Measurements from ENCODE around the gene AVEN.
"Not testable (repeated sequence)": the region's sequence is repeated elsewhere in the genome, so short reads cannot be mapped to it uniquely, and the experiment has no call there.

The AVEN gene

DNA sequence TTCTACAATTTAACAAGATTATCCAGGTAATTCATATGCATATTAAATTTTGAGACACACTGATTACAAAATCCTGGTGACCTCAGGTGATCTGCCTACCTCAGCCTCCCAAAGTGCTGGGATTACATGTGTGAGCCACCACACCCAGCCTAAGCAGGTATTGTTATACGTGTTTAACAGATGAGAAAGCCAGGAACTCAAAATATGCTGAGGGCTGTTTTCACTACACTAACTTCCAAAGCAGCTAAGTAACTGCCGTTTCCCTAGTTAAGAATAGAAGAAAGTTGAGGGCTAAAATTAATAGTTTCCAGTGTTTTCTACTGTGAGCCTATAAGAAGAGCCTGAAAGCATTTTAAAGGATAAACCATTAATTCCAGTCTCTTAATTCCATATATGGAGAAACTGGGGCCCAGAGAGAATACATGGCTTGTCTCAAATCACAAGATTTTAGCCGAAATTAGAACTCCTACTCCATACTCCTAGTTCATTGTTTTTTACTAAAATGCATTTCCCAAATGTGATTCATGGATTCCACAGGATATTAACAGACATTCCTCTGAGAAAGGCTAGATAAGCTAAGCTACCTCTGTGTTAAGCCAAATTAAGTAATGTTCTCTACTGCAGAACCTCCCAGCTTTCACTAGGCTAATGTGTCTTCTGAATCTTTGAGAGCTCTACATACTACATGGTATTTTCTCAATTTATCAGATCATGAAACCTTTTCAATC lies 17.0 kb upstream of the AVEN start:
- Histone ChIP-seq H3K9me2 (replicated peaks; ENCODE audit: control insufficient read depth, low read length) (no peaks in the 10 kb centered on the region), H3K79me2 (ENCODE audit: control insufficient read depth, low read length) (no peaks in the 10 kb centered on the region), H3K27ac (ENCODE audit: low read depth, low read length) (no peak overlapping the region), H3K9me3 (ENCODE audit: control insufficient read depth, insufficient read depth, low read length) (no peaks in the 10 kb centered on the region), H3K27me3 (ENCODE audit: control insufficient read depth, low read length) (no peaks in the 10 kb centered on the region), H3K4me3 (ENCODE audit: low read length) (no peak overlapping the region), H4K20me1 (ENCODE audit: control insufficient read depth, insufficient read depth, low read depth, low read length) (no peaks in the 10 kb centered on the region), H3F3A (ENCODE audit: control insufficient read depth, insufficient read depth) (no peaks in the 10 kb centered on the region), H3K4me1 (ENCODE audit: control insufficient read depth, low read length) (no peaks in the 10 kb centered on the region), H3K36me3 (ENCODE audit: control insufficient read depth, low read length) (no peaks in the 10 kb centered on the region), H3K4me2 (ENCODE audit: low read length) (no peak overlapping the region)
- TF ChIP-seq, protein P1, sequence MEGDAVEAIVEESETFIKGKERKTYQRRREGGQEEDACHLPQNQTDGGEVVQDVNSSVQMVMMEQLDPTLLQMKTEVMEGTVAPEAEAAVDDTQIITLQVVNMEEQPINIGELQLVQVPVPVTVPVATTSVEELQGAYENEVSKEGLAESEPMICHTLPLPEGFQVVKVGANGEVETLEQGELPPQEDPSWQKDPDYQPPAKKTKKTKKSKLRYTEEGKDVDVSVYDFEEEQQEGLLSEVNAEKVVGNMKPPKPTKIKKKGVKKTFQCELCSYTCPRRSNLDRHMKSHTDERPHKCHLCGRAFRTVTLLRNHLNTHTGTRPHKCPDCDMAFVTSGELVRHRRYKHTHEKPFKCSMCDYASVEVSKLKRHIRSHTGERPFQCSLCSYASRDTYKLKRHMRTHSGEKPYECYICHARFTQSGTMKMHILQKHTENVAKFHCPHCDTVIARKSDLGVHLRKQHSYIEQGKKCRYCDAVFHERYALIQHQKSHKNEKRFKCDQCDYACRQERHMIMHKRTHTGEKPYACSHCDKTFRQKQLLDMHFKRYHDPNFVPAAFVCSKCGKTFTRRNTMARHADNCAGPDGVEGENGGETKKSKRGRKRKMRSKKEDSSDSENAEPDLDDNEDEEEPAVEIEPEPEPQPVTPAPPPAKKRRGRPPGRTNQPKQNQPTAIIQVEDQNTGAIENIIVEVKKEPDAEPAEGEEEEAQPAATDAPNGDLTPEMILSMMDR (IDR thresholded peaks at IDR 0.05; ENCODE audit: low read depth, low read length, poor library complexity, severe bottlenecking) = no peak
- no peak for TF ChIP-seq EZH2phosphoT487 (IDR thresholded peaks at IDR 0.05; ENCODE audit: borderline replicate concordance, low read length)

DNA sequence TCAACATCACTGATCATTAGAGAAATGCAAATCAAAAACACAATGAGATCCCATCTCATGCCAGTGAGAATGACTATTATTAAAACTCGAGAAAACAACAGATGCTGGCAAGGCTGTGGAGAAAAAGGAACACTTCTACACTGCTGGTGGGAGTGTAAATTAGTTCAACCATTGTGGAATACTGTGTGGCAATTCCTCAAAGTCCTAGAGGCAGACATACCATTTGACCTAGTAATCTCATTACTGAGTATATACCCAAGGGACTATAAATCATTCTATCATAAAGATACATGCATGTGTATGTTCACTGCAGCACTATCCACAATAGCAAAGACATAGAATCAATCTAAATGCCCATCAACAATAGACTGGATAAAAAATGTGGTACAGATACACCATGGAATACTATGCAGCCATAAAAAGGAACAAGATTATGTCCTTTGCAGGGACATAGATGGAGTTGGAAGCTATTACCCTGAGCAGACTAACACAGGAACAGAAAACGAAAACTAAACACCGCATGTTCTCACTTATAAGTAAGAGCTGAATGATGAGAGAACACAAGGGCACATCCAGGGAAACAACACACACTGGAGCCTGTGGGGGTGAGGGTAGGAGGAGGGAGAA lies 15.2 kb upstream of the AVEN start:
- Histone ChIP-seq H4K20me1 (ENCODE audit: control insufficient read depth, insufficient read depth, low read depth, low read length) (no peaks in the 10 kb centered on the region), H3K4me3 (ENCODE audit: low read length) (no peak overlapping the region), H3K36me3 (ENCODE audit: control insufficient read depth, low read length) (no peaks in the 10 kb centered on the region), H3K4me2 (ENCODE audit: low read length) (no peak overlapping the region), H3K4me1 (ENCODE audit: control insufficient read depth, low read length) (no peaks in the 10 kb centered on the region), H3K9me3 (ENCODE audit: control insufficient read depth, insufficient read depth, low read length) (no peaks in the 10 kb centered on the region; the same call in 1 of the 2 replicates), H3K27me3 (ENCODE audit: control insufficient read depth, low read length) (peaks cover 2% of the 10 kb centered on the region; the same call in 1 of the 2 replicates), H3F3A (ENCODE audit: control insufficient read depth, insufficient read depth) (no peaks in the 10 kb centered on the region), H3K27ac (ENCODE audit: low read depth, low read length) (no peak overlapping the region), H3K9me2 (replicated peaks; ENCODE audit: control insufficient read depth, low read length) (no peaks in the 10 kb centered on the region), H3K79me2 (ENCODE audit: control insufficient read depth, low read length) (no peaks in the 10 kb centered on the region)
- no peak for TF ChIP-seq EZH2phosphoT487 (IDR thresholded peaks at IDR 0.05; ENCODE audit: borderline replicate concordance, low read length)
- TF ChIP-seq, protein P1 (IDR thresholded peaks at IDR 0.05; ENCODE audit: low read depth, low read length, poor library complexity, severe bottlenecking) = no peak

DNA sequence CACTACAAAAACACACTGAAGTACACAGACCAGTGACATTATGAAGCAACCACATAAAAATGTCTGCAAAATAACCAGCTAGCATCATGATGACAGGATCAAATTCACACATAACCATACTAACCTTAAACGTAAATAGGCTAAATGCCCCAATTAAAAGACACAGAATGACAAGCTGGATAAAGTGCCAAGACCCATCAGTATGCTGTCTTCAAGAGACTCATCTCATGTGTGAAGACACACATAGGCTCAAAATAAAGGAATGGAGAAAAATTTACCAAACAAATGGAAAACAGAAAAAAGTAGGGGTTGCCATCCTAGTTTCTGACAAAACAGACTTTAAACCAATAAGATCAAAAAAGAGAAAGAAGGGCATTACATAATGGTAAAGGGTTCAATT lies 11.4 kb upstream of the AVEN start:
- H3K4me2 ChIP-seq (ENCODE audit: low read length); H4K20me1 ChIP-seq (ENCODE audit: control insufficient read depth, insufficient read depth, low read depth, low read length); H3K27ac ChIP-seq (ENCODE audit: low read depth, low read length); H3K79me2 ChIP-seq (ENCODE audit: control insufficient read depth, low read length); H3K9me3 ChIP-seq (ENCODE audit: control insufficient read depth, insufficient read depth, low read length); H3K36me3 ChIP-seq (ENCODE audit: control insufficient read depth, low read length); H3K4me3 ChIP-seq (ENCODE audit: low read length); H3K4me1 ChIP-seq (ENCODE audit: control insufficient read depth, low read length); H3F3A ChIP-seq (ENCODE audit: control insufficient read depth, insufficient read depth); H3K27me3 ChIP-seq (ENCODE audit: control insufficient read depth, low read length); H3K9me2 ChIP-seq (replicated peaks; ENCODE audit: control insufficient read depth, low read length): not testable (repeated sequence)

DNA sequence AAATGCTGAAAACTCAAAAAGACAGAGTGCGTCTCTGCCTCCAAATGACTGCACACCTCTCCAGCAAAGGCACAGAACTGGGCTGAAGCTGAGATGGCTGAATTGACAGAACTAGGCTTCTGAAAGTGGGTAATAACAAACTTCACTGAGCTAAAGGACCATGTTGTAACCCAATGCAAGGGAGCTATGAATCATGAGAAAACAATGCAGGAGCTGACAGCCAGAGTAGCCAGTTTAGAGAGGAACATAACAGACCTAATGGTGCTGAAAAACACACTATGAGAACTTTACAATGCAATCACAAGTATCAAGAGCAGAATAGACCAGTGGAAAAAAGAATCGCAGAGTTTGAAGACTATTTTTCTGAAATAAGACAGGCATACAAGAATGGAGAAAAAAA lies 10.1 kb upstream of the AVEN start:
- Histone ChIP-seq H3K27me3 (ENCODE audit: control insufficient read depth, low read length) (peaks cover 2% of the 10 kb centered on the region; the same call in 1 of the 2 replicates), H3K9me2 (replicated peaks; ENCODE audit: control insufficient read depth, low read length) (no peaks in the 10 kb centered on the region), H3K27ac (ENCODE audit: low read depth, low read length) (no peak overlapping the region), H3K79me2 (ENCODE audit: control insufficient read depth, low read length) (no peaks in the 10 kb centered on the region), H3K4me1 (ENCODE audit: control insufficient read depth, low read length) (no peaks in the 10 kb centered on the region), H3K9me3 (ENCODE audit: control insufficient read depth, insufficient read depth, low read length) (no peaks in the 10 kb centered on the region; the same call in 1 of the 2 replicates), H3K4me2 (ENCODE audit: low read length) (no peak overlapping the region), H3K36me3 (ENCODE audit: control insufficient read depth, low read length) (no peaks in the 10 kb centered on the region), H3K4me3 (ENCODE audit: low read length) (no peak overlapping the region), H4K20me1 (ENCODE audit: control insufficient read depth, insufficient read depth, low read depth, low read length) (no peaks in the 10 kb centered on the region), H3F3A (ENCODE audit: control insufficient read depth, insufficient read depth) (no peaks in the 10 kb centered on the region)
- TF ChIP-seq, protein P1 (IDR thresholded peaks at IDR 0.05; ENCODE audit: low read depth, low read length, poor library complexity, severe bottlenecking) = no peak
